ENCODE data around the gene POLDIP3.
"Not testable (repeated sequence)": the region's sequence is repeated elsewhere in the genome, so short reads cannot be mapped to it uniquely, and the experiment has no call there.

The POLDIP3 gene

DNA sequence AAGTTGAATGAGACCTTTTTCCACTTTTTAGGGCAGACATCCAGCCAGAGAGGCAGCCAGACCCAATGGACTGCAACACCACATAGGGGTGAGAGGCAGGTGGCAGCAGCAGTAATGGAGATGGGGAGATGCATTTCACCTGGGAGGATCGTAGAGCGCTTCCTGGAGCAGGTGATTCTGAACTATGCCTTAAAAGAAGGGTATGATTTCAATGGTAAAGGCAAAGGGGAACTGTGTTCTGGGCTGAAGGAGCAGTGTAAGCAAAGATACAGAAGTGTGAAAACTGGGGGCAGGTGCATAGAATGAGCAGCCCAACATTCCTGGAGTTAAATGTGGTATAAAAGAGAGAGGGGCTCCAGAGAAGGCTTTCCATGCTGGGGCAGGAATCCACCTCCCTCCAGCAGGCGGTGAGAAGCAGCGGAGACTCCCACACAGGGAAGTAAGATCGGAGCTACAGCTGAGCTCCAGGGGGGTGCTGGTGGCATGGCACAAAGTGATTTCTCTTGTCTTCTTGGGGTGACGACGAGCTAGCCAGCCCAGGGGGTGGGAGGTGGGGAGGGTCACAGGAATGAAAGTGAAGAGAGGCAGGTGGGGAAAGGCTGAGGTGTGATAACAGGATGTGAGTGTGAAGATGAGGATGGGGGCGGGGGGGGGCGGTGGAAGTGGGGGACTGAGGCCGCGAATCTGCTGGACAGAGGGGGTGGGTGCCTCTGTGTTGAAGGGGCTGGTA is 65.2 kb downstream of the POLDIP3 start:
- DNase-seq, result no peak

DNA sequence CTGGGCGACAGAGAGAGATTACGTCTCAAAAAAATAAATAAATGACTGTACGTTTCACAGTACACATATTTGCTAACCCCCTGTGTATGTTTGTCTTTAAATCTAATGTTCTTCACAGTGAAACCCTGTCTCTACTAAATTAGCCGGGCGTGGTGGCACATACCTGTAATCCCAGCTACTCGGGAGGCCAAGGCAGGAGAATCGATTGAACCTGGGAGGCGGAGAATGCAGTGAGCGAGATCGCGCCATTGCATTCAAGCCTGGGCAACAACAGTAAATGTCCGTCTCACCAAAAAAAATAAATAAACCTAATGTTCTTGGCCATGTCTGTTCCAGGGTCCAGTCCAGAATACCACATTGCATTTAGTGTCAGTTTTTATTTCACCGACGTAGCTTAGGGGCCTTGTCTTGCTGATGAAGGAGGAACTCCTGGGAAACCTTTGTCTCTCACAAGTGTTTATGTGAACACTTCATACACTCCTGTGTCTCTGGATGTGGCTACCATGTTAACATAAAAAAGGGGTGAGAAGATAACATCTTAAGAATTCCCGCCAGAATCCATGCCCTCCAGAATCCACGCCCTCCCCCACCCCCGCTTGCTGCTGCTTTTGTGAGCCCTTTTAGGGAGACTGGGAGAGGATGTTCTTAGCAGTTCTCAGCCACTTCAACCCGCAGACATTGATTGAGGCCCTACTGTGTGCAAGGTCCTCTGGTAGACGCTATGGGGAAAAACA is 65.9 kb downstream of the POLDIP3 start:
- no peak for DNase-seq

DNA sequence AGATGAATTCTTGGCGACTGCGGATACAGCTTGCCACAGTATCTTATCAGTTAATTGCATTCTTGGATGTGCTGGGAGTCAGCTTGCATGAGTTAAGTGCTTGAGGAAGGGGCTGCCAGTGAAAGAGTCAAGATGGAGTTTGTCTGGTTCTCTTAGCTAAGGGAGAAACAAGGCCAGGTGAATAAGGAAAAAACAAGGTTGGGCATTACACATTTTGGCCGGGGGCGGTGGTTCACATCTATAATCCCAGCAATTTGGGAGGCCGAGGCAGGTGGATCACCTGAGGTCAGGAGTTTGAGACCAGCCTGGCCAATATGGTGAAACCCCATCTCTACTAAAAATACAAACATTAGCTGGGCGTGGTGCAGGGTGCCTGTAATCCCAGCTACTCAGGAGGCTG is 66.6 kb downstream of the POLDIP3 start:
- DNase-seq, result not testable (repeated sequence)

DNA sequence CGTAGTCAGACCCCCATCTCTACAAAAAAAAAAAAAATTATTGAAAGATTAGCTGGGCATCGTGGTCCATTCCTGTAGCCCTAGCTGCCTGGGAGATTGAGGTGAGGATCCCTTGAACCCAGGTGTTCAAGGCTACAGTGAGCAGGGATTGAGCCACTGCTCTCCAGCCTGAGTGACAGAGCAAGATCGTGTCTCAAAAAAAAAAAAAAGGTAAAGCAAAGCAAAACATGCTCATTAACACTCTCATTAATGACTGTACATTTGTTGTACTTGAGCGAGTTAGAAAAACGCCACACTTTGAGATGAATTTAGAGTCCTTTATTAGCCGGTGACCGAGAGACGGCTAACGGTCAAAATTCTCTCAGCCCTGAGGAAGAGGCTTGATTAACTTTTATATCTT is 67.1 kb downstream of the POLDIP3 start:
- no peak for DNase-seq

DNA sequence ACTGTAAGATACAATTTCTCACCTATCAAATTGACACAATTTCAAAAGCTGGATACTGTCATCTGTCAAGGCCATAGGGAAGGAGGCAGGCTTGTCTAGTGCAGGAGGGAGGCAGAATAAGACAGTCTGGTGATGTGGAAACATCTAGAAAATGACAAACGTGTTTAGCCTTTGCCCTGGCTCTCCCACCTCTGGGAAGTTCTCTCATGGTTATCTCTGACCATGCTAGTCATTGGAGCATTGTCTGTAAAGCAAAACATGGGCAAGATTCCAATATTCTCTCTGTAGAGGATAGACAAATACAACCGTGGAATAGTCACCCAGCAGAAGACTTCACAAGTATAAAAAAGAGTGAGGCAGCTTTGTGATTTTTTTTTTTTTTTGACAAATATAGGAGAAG is 70.0 kb downstream of the POLDIP3 start:
- no peak for DNase-seq

GRCh38 chr22:42539236-42539771 is 75.4 kb downstream of the POLDIP3 start:
- not testable (repeated sequence) for DNase-seq

DNA sequence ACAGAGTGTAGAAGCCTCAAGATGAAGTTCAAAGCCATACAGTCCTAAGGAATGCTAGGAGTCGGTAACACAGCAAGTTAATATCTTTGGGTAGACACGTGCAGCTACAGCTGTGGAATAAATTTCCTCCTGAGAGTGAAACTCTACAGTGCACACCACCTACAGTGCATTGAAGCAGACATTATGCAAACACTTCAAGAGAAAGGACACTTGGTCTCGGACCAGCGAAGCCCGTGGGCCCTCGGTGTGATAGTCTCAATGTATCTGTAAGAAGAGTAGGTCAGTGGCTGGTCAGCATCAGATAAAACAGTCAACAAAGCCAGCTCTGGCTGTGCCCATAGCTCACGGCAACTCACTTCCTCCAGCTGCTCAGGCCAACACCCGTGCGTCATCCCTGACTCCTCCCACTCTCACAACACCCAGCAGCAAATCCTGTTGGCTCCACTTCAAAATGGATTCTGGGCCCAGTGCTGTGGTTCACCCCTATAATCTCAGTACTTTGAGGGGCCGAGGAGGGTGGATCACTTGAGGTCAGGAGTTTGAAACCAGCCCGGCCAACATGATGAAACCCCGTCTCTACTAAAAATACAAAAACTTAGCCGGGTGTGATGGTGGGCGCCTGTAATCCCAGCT is 77.4 kb downstream of the POLDIP3 start:
- DNase-seq, result not testable (repeated sequence)

- not testable (repeated sequence) for DNase-seq
Observed at GRCh38 chr22:42536634-42537033, 78.0 kb downstream of the POLDIP3 start.

GRCh38 chr22:42536166-42536565 is 78.5 kb downstream of the POLDIP3 start:
- no peak for DNase-seq

GRCh38 chr22:42535082-42535731 is 79.5 kb downstream of the POLDIP3 start:
- not testable (repeated sequence) for DNase-seq

Data from NCI-H2107 (cell line).